CD4-positive, alpha-beta T cell treated with Interleukin-2 at 100 ng/mL for 4 hours (primary cell): Measurements from ENCODE around the gene RPA3.

Experiments
- DNase-seq: peaks from one replicate; pipeline ENCODE4 v3.0.0-alpha.2; 2020; ENCODE audit warnings: low spot score

RPA3 gene

DNA sequence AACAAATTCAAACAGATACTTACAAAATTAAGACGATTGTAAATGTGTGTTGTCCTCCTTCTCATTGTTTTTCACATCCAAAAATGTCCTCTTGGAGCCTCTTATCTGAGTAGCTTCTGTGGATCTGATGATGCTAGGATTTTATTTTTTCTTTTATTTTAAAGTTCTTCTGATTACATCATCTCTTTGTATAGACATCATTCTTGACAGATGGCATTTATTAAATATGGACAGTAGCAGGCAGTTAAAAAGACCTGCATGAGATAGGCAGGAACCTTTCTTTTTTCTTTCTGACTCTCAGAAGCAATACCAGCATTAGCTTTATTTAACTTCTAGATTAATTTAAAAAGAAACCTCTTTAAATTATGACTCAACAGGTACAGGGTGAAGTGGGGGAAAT, at the start of gene RPA3:
RPA3 (minus strand) TSS at position 116 of the 400 bp plus-strand sequence. CDS start 78,189 bp downstream, outside the sequence.
- DNase-seq: no peak

- DNase-seq: no peak
Observed at GRCh38 chr7:7766671-7767070, 48.3 kb upstream of the RPA3 start.

- no peak for DNase-seq
Observed at GRCh38 chr7:7765422-7765821, 47.0 kb upstream of the RPA3 start.

DNA sequence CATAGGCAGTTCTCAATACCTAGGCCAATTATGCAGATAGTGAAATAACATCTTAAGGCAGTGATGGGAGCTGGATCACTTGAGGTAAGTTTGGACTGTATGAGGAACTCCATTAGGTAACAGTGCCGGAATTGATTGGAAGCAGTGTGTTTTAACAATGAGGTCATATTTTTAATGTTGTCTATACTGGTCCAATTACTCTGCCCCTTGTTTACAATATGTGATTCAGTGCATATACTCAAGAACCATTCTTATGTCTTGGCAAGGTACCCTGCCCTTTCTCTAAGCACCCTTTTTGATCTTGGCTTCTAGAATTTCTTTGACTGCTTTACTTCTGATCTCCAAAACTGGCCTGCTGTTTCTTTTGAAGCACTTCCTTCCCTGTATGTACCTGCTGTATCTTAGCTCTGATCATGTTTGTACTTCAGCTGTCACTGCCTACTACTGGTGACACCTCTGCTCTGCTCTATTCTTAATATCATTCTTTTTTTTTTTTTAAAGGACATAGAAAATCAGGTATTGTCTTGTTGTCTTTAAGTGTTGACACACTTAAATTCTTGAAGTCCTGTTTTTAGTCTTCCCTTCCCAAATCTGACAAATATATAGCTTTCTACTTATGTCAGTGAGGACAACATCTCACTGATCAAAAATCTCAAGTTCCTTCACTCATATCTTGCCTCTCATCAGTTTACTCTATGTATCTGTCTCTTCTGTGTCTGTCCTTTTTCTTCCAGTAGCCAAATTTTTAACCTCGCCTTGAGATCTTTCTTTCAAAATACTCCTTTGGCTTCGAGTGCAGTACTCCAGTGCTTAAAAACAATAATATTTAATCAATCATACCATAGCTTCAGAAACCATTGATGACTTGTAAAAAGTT, 46.4 kb upstream of the RPA3 start:
- DNase-seq: peak; percentile 41

GRCh38 chr7:7761974-7762779, 43.8 kb upstream of the RPA3 start:
- peak; percentile 65 for DNase-seq

- peak; percentile 63 for DNase-seq
Observed at GRCh38 chr7:7761340-7761973, 43.0 kb upstream of the RPA3 start.

DNA sequence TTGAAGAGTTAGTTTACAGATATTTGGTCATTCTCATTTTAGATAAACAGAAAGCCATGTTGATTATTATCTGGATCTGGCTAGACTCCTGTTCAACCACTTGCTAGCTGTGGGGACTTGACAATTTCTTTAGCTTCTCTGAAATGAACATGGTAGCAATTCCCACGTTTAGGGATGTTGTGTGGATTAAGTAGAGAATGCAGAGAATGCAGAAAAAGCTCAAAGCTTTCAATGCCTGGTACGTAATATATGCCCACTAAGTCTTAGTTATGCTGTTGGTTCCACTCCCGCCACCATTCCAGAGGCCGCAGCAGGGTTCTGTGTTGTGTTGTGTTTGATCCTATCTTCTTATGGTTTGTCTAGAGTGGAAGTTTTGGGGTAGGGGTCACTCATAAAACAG, 39.2 kb upstream of the RPA3 start:
- no peak for DNase-seq

DNA sequence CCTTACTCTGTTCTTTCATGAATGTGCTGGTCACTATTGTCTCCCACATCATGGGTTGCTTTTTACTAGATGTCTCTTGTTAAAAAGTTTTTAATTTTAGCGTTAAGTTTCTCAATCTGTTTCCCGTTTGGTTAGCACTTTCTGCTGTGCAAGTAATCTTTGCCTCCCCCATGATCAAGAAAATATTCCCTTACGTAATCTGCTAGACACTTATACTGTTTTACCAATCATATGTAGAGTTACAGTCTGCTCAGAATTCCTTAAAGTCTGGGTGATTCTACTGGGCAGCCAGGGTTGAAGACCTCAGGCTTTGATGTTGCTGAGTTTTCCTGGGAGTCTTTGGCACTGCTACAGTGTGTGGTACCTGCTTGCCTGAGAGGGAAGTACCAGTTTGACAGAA, 38.2 kb upstream of the RPA3 start:
- no peak for DNase-seq

GRCh38 chr7:7751243-7752092, 33.1 kb upstream of the RPA3 start:
- no peak for DNase-seq

- DNase-seq: no peak
Observed at GRCh38 chr7:7750571-7751242, 32.3 kb upstream of the RPA3 start.

DNA sequence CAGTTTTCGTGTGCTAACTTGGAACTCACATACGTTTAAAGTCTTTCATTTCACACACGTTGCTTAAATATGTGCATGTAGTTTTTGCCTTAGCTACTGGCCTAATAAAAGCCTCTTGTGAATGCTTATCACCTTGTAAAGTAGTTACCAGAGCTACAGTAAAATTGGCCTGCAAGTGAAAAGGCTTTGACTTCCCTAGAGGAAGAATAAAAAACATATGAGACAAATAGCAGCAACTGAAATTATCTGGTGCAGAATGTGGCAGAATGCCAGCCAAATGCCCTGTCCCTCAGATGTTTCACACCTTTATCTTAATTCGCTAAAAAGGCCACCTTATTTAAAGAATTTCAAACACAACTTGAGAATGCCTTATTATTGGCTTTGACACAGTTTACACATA, 28.1 kb upstream of the RPA3 start:
- no peak for DNase-seq

- no peak for DNase-seq
Observed at GRCh38 chr7:7745966-7746365, 27.6 kb upstream of the RPA3 start.

DNA sequence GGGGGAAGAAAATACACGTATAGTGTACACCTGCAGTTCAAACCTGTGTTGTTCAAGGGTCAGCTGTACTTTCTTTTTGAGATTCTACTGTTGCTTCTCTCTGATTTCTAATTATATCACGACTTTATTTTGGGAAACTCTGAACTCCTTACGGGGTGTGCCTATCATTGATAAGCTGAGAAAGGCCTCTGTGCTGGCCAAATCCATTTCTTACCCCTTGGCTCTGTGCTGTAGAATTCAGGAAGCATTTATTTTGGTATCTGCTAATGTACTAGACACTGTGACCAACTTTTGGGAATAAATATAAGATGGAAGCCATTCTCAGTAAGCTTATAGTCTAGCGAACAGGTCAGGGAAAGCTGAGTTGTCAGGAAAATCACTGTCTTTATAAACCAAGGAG, 26.9 kb upstream of the RPA3 start:
- DNase-seq: no peak

DNA sequence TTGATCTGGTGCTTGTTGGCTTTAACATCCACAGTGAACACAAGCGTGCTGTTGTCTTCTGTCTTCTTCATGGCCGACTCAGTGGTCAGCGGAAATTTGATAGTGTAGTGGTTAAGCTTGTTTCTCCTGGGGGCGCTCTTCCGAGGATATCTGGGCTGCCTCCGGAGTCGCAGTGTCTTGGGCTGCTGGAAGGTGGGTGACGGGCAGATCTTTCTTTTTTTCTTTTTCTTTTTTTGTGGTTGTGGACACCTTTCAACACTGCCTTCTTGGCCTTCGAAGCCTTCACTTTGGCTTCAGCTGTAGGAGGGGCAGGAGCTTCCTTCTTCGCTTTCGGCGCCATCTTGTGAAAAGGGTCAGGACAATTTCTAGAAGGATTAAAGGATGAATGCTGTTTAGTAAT, 23.8 kb upstream of the RPA3 start:
- DNase-seq: no peak

DNA sequence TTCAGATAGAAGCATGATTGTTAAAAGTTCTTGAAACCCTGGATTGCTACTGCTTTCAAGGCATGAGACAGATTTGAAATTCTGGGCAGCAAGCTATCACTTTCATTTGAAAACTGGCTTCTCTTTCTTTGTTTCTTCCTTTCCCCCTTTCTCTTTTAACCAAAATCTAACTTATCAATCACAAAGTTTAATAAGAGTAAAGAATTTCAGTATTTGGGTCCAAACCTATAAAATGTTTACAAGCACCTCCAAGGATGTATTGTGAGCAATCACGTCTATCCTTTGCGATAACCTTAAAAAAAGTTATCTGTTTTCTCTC, 21.6 kb upstream of the RPA3 start:
- DNase-seq: no peak

- no peak for DNase-seq
Observed at GRCh38 chr7:7739204-7740036, 21.0 kb upstream of the RPA3 start.

GRCh38 chr7:7738622-7739021, 20.2 kb upstream of the RPA3 start:
- DNase-seq: no peak

- no peak for DNase-seq
Observed at GRCh38 chr7:7738177-7738576, 19.8 kb upstream of the RPA3 start.

GRCh38 chr7:7737674-7738073, 19.3 kb upstream of the RPA3 start:
- DNase-seq: no peak

DNA sequence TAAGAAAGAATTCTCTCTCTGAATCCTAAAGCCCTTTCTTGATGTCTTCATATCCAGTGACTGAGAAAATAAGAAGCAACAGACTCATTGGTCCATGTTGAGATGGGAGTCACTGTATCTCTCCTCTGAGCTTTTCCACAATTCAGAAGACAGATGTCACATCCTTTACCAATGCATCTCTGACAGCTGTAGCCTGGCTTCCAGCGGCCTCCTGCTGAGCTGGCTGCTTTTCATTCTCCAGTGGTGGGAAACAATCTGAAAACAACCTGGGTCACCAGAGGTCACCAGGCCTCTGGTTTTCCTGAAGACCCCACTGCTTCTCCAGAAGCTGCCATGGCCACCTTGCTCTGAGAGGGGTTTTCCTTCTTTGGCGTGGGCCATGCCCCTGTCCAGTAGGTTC, 18.3 kb upstream of the RPA3 start:
- DNase-seq: no peak
